ENCODE measurements around the gene ZKSCAN2. TPM values are rescaled to one million over a fixed set of nuclear protein-coding genes. Genes with fewer than 3 reads are reported as not detected.

The ZKSCAN2 gene
- polyA plus RNA-seq, 3 donors, result 0.44 to 0.79 (median 0.56) TPM

GRCh38 chr16:25279491-25279890 lies 21.8 kb upstream of the ZKSCAN2 start:
- intact Hi-C loops (cut with micrococcal nuclease), result no loop called here

GRCh38 chr16:25271421-25271820 lies 13.8 kb upstream of the ZKSCAN2 start:
- no peak overlapping the region for H3K27ac Mint-ChIP-seq
- Histone ChIP-seq H3K9me3 (replicated peaks in 1 of 2; ENCODE audit: control insufficient read depth in 1 of 2, insufficient read depth in 1 of 2, low read length in 2 of 2) (no peaks in the 10 kb centered on the region), H3K4me1 (ENCODE audit: control insufficient read depth in 1 of 2, insufficient read depth in 2 of 2, low read length in 2 of 2) (no peaks in the 10 kb centered on the region), H4K20me1 (ENCODE audit: insufficient read depth, low read length) (peaks cover 51% of the 10 kb centered on the region), H3K4me3 (replicated peaks in 1 of 3; ENCODE audit: low read depth in 2 of 3, low read length in 3 of 3) (no peak overlapping the region), H3K27me3 (ENCODE audit: control insufficient read depth in 2 of 2, insufficient read depth in 2 of 2, low read length in 2 of 2) (no peaks in the 10 kb centered on the region), H2AFZ (ENCODE audit: insufficient read depth, low read depth, low read length, poor library complexity, severe bottlenecking) (no peak overlapping the region), H3K4me2 (replicated peaks; ENCODE audit: extremely low read depth, low read length, poor library complexity, severe bottlenecking) (no peak overlapping the region), H3K36me3 (replicated peaks in 1 of 2; ENCODE audit: control insufficient read depth in 1 of 2, insufficient read depth in 2 of 2, low read length in 2 of 2) (peaks cover 0 to 17% of the 10 kb centered on the region in 2 donors), H3K9ac (ENCODE audit: insufficient read depth, low read length, poor library complexity, severe bottlenecking) (no peak overlapping the region), H3K79me2 (ENCODE audit: insufficient read depth, low read length) (peaks cover 6% of the 10 kb centered on the region), H3K27ac (ENCODE audit: low read depth in 1 of 2, low read length in 2 of 2) (no peak overlapping the region)
- no peaks in the 10 kb centered on the region for H3K27me3 Mint-ChIP-seq (ENCODE audit: low read depth in 3 of 3)
- H3K36me3 Mint-ChIP-seq, result peaks cover 5 to 12% of the 10 kb centered on the region in 2 donors
- H3K4me1 Mint-ChIP-seq, result peaks cover 4% of the 10 kb centered on the region
- intact Hi-C loops (cut with micrococcal nuclease), result no loop called here
- H3K4me3 Mint-ChIP-seq, result no peak overlapping the region
- no peak for DNase-seq
- no peaks in the 10 kb centered on the region for H3K9me3 Mint-ChIP-seq
- WGBS (ENCODE audit: insufficient coverage), result 86% methylated on average over 3 of the region's 5 CpGs
- TF ChIP-seq CTCF (IDR thresholded peaks at IDR 0.05), result no peak

More at GRCh38 chr16:25279491-25279890, 21.8 kb upstream of the ZKSCAN2 start:
- no peak for DNase-seq
- WGBS (ENCODE audit: insufficient coverage), result 82% methylated on average over 7 of the region's 7 CpGs
- no peaks in the 10 kb centered on the region for H4K20me1 ChIP-seq (ENCODE audit: insufficient read depth, low read length)
- TF ChIP-seq CTCF (IDR thresholded peaks at IDR 0.05), result no peak
- Mint-ChIP-seq H3K36me3 (no peaks in the 10 kb centered on the region), H3K4me3 (no peak overlapping the region), H3K27me3 (ENCODE audit: low read depth in 3 of 3) (peaks cover 5 to 14% (median 7%) of the 10 kb centered on the region in 3 donors), H3K9me3 (peaks cover 0 to 10% (median 7%) of the 10 kb centered on the region in 7 donors), H3K4me1 (peaks cover 4% of the 10 kb centered on the region), H3K27ac (no peak overlapping the region)
- no peaks in the 10 kb centered on the region for H3K4me1 ChIP-seq (ENCODE audit: control insufficient read depth in 1 of 2, insufficient read depth in 2 of 2, low read length in 2 of 2)
- H2AFZ ChIP-seq (ENCODE audit: insufficient read depth, low read depth, low read length, poor library complexity, severe bottlenecking), result no peak overlapping the region
- no peaks in the 10 kb centered on the region for H3K79me2 ChIP-seq (ENCODE audit: insufficient read depth, low read length)
- H3K9me3 ChIP-seq (replicated peaks in 1 of 2; ENCODE audit: control insufficient read depth in 1 of 2, insufficient read depth in 1 of 2, low read length in 2 of 2), result no peaks in the 10 kb centered on the region
- no peak overlapping the region for H3K4me3 ChIP-seq (replicated peaks in 1 of 3; ENCODE audit: low read depth in 2 of 3, low read length in 3 of 3)
- no peak overlapping the region for H3K9ac ChIP-seq (ENCODE audit: insufficient read depth, low read length, poor library complexity, severe bottlenecking)
- H3K4me2 ChIP-seq (replicated peaks; ENCODE audit: extremely low read depth, low read length, poor library complexity, severe bottlenecking), result no peak overlapping the region
- no peak overlapping the region for H3K27ac ChIP-seq (ENCODE audit: low read depth in 1 of 2, low read length in 2 of 2)
- H3K27me3 ChIP-seq (ENCODE audit: control insufficient read depth in 2 of 2, insufficient read depth in 2 of 2, low read length in 2 of 2), result no peaks in the 10 kb centered on the region
- no peaks in the 10 kb centered on the region for H3K36me3 ChIP-seq (replicated peaks in 1 of 2; ENCODE audit: control insufficient read depth in 1 of 2, insufficient read depth in 2 of 2, low read length in 2 of 2)

All from CD14-positive monocyte (primary cell).